GM12865 (cell line): ENCODE data around the gene HSPA1L.
"Not testable (repeated sequence)": the region's sequence is repeated elsewhere in the genome, so short reads cannot be mapped to it uniquely, and the experiment has no call there.

ENCODE experiments used
- DNase-seq: peaks from one replicate; pipeline ENCODE4 v3.0.0; 2010; ENCODE audit warnings: low read depth
- H3K4me3 ChIP-seq: 2 replicates; pipeline ENCODE4 v1.5.1; 2011; ENCODE audit warnings: mild to moderate bottlenecking, low read depth, low read length, control low read depth
- CTCF ChIP-seq: IDR thresholded peaks from 2 replicates; pipeline ENCODE4 v1.5.1; 2011; ENCODE audit warnings: low read length, control low read depth, low read depth, inconsistent platforms; ENCODE audit not compliant: insufficient read depth; ENCODE audit errors: missing control alignments

The HSPA1L gene

GRCh38 chr6:31859923-31860322 is 44.8 kb upstream of the HSPA1L start:
- no peak for TF ChIP-seq CTCF
- DNase-seq, result no peak
- H3K4me3 ChIP-seq, result no peak overlapping the region

GRCh38 chr6:31858707-31859106 is 43.6 kb upstream of the HSPA1L start:
- no peak for DNase-seq
- H3K4me3 ChIP-seq, result no peak overlapping the region
- no peak for TF ChIP-seq CTCF

- not testable (repeated sequence) for DNase-seq
Observed at GRCh38 chr6:31857774-31858173, 42.7 kb upstream of the HSPA1L start.

DNA sequence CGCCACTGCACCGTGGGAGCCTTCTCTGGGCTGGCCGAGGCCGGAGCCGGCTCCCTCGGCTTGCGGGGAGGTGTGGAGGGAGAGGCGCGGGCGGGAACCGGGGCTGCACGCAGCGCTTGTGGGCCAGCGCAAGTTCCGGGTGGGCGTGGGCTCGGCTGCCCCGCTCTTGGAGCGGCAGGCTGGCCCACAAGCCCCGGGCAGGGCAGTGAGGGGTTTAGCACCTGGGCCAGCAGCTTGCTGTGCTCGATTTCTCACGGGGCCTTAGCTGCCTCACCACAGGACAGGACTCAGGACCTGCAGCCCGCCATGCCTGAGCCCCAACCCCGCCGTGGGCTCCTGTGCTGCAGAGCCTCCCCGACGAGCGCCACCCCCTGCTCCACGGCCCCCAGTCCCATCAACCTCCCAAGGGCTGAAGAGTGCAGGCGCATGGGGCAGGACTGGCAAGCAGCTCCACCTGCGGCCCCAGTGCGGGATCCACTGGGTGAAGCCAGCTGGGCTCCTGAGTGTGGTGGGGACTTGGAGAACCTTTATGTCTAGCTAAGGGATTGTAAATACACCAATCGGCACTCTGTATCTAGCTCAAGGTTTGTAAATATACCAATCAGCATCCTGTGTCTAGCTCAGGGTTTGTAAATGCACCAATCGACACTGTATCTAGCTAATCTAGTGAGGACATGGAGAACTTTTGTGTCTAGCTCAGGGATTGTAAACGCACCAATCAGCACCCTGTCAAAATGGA is 37.1 kb upstream of the HSPA1L start:
- not testable (repeated sequence) for H3K4me3 ChIP-seq, DNase-seq

More at GRCh38 chr6:31857774-31858173, 42.7 kb upstream of the HSPA1L start:
- H3K4me3 ChIP-seq, result not testable (repeated sequence)

GRCh38 chr6:31851485-31851832 is 36.4 kb upstream of the HSPA1L start:
- no peak overlapping the region for H3K4me3 ChIP-seq
- no peak for TF ChIP-seq CTCF
- no peak for DNase-seq

GRCh38 chr6:31850765-31851484 is 35.8 kb upstream of the HSPA1L start:
- H3K4me3 ChIP-seq, result no peak overlapping the region
- TF ChIP-seq CTCF, result no peak
- DNase-seq, result no peak

- DNase-seq, result no peak
- no peak for TF ChIP-seq CTCF
Observed at GRCh38 chr6:31847276-31847978, 32.3 kb upstream of the HSPA1L start.

More at GRCh38 chr6:31847276-31847978, 32.3 kb upstream of the HSPA1L start:
- no peak overlapping the region for H3K4me3 ChIP-seq
